ENCODE data around the gene RYR2.

- TF ChIP-seq, protein P1, sequence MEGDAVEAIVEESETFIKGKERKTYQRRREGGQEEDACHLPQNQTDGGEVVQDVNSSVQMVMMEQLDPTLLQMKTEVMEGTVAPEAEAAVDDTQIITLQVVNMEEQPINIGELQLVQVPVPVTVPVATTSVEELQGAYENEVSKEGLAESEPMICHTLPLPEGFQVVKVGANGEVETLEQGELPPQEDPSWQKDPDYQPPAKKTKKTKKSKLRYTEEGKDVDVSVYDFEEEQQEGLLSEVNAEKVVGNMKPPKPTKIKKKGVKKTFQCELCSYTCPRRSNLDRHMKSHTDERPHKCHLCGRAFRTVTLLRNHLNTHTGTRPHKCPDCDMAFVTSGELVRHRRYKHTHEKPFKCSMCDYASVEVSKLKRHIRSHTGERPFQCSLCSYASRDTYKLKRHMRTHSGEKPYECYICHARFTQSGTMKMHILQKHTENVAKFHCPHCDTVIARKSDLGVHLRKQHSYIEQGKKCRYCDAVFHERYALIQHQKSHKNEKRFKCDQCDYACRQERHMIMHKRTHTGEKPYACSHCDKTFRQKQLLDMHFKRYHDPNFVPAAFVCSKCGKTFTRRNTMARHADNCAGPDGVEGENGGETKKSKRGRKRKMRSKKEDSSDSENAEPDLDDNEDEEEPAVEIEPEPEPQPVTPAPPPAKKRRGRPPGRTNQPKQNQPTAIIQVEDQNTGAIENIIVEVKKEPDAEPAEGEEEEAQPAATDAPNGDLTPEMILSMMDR (IDR thresholded peaks at IDR 0.05; ENCODE audit: poor library complexity) = no peak
- no peak for TF ChIP-seq EZH2phosphoT487 (IDR thresholded peaks at IDR 0.05; ENCODE audit: low read depth, severe bottlenecking, unreplicated experiment)
- TF ChIP-seq EZH2 (IDR thresholded peaks at IDR 0.05; ENCODE audit: borderline replicate concordance) = no peak
These were observed 30.6 kb upstream of the RYR2 start for GRCh38 chr1:237011432-237011831.

All from hepatocyte (in vitro differentiated cells).